Superior temporal gyrus (tissue), 1 donor: ENCODE data around the gene SERPINA5.
A peak's percentile ranks its signal among the peaks of the same experiment; 100 is the strongest.
"Not testable (repeated sequence)": the region's sequence is repeated elsewhere in the genome, so short reads cannot be mapped to it uniquely, and the experiment has no call there.

Source experiments
- DNase-seq: peaks from one replicate; pipeline ENCODE4 v3.0.0-alpha.2; 2016; ENCODE audit errors: extremely low spot score

Gene SERPINA5

GRCh38 chr14:94575730-94576585 lies 5.3 kb upstream of the SERPINA5 start:
- DNase-seq = no peak

DNA sequence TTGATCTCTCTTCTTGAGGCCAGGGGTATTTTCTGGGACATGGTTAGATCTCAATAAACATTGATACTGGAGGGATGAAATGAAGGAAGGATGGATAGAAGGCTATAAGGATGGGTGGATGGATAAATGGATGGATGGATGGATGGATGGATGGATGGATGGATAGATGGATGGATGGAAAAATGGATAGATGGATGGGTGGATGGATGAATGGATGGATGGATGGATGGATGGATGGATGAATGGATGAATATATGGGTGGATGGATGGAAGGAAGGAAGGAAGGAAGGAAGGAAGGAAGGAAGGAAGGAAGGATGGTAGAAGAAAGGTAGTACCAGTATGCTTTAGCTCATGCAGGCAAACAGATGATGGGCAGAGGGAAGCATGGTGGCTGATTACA lies 3.8 kb upstream of the SERPINA5 start:
- DNase-seq = not testable (repeated sequence)

DNA sequence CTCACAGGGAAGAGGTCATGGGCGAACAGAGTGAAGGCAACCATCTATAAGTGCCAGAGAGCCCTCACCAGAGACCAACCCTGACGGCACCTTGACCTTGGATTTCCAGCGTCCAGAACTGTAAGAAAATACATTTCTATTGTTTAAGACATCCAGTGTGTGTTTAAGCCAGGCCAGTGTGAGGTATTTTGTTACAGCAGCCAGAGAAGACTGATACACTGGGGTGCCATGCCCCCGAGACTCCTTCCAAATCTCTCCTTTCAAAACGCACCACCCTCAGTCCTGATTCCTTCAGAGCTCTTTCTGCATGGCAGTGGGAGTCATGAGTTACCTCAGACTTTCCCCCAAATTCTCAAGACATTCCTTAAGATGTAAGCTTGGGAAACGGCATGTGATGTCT lies 2.5 kb upstream of the SERPINA5 start:
- DNase-seq = no peak

DNA sequence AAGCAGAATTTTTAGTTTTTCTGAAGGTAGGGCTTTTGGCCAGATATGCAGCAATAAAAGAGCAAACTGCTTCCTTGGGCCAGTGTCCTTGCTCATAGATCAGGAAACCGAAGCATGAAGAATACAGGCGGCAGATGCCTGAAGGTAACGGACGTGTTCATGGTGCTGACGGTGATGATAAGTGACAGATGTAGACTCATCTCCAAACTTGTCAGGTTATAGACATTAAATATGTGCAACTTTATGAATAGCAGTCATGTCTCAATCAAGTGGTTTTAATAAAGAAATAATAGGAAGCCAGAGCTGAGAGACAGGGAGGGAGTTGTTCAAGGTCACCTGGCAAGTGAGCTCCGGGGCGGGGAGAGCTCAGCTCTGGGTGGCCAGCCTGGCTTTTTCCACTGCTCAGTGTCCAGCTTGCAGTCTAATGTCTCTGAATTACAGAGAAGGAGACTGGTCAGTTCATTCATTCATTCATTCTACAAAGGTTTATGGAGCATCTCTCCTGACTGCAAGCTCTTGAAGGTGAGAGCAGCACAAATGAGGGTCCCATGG lies 1.0 kb downstream of the SERPINA5 start:
- DNase-seq = no peak

DNA sequence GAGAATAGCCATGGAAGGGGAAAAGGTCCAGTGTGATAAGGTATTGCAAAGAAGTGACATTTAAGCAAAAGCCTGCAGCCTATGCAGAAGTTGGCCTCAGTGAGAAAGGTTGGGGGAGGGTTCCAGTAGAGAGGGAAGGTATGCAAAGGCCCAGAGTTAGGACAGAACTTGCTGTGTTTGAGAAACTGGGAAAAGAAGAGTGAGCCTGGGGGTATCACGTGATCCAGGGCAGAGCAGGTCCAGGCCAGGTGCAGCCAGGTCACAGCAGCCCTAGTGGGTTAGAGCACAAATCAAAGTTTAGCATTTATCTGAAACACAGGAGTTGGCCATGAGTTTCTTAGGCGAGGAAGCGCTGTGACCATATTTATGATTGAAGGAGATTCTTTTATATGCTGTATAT lies 1.6 kb downstream of the SERPINA5 start:
- DNase-seq = no peak

GRCh38 chr14:94583557-94583956 lies 2.3 kb downstream of the SERPINA5 start:
- no peak for DNase-seq

DNA sequence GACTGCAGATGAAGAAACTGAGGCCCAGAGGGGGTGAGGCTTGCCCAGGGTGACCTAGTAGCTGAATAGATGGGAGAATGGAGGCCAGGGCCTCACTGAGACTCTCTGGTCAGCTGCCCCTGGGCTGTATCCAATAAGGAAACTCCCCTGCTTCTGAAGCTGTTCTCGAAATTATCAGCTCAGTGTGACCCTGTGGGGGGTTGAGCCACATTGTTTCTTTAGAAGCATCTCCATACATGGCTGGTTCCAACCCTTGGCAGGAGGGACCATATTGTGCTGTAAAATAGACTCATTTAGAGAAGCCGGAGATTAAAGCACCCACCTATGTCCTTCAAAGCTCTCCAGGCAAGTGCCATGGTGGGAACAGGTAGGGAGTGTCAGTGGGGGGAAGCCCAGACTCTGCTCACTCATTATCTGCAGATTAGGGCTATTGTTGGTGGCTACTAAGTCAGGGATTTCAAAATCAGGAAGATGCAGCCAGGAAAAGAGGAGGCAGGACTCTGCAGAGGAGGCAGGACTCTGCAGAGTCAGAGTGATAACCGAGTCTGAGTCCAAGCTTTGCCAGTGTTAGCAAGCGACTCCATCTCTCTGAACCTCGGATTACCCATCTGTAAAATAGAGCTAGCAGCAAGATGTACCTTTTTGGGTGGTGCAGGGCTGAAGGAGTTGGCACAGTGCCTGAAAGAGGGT lies 3.5 kb downstream of the SERPINA5 start:
- DNase-seq = no peak

DNA sequence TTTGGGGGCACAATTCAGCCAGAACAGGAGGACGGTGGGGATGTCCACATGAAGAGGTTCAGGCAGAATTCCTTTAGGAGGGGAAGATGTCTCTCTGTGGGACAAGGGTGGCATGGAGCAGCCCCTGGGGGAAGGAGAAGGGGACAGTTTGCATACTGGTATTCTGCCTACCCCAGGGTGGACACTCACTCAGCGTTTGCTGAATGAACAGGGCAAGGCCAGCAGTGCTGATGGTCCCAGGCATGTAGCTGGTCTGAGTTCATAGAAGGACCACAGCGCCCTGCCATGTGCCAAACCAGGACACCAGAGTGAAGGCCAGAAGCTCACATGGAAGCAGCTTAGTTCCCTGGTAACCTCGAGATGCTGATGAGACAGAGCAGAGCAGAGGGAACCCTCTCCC lies 5.4 kb downstream of the SERPINA5 start:
- no peak for DNase-seq

- no peak for DNase-seq
Measured at GRCh38 chr14:94588311-94588710, 7.1 kb downstream of the SERPINA5 start.

- no peak for DNase-seq
Measured at GRCh38 chr14:94591073-94591472, 9.8 kb downstream of the SERPINA5 start.

- DNase-seq = no peak
Measured at GRCh38 chr14:94591871-94592270, 10.6 kb downstream of the SERPINA5 start.

DNA sequence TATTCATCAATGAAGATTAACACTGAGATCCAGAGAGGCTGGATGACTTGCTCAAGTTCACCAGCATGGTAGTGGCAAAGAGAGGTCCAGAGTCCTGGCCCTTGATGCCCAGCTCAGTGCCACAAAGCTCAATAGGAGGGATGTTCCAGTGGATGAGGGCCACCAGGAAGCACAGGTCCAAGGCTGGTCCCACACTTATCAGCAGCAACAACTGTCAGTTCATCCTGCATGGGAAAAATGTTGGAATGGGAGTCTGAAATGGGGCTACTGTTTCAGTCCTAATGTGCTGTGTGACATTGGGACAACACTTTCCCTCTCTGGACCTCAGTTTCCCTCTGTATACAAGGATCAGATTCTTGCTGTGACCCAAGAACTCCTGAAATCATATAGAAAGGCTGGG lies 11.2 kb downstream of the SERPINA5 start:
- no peak for DNase-seq

DNA sequence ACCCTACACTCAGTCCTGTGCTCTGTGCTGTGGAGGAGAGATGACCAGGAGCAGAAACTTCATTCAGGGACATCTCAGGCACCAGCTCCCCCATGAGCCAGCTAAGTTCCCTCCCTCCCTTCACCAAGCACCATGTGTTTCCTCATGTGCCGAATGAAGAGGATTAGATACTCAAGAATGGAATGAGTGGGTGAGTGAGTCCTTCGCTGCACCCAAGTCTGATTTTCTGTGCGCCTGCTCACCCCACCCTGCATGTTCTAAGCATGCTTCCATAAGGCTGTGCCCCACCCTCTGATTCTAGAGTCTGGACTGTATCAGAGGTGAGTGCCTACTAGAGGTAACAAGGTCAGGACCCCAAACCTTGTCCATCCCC lies 12.1 kb downstream of the SERPINA5 start:
- no peak for DNase-seq

DNA sequence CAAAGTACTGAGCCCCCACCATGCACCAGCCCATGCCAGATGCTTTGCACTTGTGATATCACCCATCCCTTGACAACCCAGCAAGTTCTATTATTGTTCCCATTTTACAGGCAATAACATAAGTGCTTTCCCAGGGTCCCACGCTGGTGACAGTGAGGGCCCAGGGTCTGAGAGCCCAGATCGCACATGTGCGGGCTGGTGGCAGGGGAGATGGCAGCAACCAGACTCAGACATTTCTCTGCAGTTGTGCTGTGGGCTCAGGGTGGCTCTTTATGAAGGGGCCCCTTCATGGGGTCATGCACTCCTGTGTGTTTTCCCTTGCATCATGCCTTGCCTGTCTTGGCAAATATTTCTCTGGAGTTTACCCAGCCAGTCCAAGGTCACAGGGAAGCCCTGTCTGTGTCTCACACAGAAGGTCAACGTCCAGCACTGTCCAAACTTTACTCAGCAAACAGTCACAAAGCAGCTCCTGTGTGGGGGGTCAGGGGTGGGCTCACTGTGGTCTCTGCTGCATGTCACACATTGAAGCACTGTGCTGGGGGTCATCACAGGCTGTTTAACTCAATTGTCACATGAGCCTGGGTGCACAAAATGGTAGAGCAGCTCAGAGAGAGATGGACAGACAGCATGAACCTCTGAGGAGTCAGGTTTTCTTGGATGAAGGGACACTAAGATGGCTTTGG lies 12.7 kb downstream of the SERPINA5 start:
- DNase-seq = no peak

GRCh38 chr14:94594441-94594840 lies 13.2 kb downstream of the SERPINA5 start:
- DNase-seq = no peak

DNA sequence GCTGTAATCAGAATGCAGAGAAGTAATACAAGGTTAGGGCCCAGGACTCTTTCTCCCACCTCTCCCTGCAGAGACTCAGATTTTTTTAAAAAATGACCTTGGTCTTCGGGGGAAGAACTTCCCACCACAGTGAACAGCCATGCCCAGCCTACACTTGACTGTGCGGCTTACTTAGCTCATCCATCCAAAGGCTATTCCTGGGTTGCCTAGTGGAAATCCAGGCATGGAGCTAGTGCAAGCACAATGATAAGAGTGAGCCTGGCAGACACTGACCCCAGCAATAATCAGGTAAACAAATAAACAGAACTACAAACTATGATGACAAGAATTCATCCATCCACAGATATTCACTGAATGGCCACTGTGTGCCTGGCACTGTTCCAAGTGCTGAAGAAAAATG lies 14.7 kb downstream of the SERPINA5 start:
- no peak for DNase-seq

DNA sequence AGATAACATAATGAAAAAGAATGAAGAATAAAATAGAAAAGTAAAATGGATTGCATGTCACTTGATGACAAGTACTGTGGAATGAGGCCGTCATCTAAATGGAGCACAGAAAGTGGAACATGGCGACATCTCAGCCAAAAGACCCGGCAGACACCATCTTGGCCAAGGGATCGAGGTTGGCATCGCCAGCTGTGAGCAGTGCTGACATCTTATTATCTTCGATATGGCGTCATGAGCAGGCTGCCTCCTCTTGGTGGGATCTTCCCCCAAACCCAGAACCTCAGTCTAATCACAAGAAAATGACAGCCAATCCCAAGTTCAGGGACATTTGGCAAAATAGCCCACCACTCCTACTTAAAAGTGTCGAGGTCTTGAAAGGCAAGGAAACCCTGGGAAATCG lies 15.1 kb downstream of the SERPINA5 start:
- no peak for DNase-seq

DNA sequence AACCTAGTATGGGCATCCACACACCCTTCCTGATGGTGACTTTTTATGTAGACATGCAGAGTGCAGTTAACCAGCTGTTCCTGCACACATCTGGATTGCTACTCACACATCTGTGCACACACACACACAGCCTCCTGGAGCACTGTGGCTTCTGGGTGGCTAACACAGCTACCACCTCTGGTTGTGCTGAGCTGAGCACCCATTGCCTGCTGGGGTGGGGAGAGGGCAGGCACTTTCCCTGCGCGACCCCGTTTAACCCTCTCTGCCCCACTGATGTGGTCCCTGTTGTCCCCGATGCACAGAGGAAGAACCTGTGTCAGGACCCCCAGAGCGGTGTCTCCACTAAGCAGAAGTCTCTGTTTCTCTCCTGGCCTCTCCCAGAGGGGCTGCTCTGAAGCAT lies 16.6 kb downstream of the SERPINA5 start:
- DNase-seq = no peak

DNA sequence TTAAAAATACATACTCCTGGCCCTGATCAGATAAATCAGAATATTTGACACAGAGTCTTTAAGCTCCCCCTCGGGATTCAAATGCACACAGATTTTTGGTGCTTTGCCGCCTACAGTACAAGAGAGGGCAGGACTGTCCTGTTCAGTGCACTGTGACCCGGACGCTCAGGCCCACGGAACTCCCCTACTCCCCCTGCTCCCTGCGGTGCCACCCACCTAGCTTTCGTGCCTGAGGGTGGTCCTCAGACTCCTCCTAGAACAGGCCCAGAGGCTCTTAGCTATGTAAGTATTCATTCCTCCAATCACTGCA lies 17.2 kb downstream of the SERPINA5 start:
- DNase-seq = no peak

DNA sequence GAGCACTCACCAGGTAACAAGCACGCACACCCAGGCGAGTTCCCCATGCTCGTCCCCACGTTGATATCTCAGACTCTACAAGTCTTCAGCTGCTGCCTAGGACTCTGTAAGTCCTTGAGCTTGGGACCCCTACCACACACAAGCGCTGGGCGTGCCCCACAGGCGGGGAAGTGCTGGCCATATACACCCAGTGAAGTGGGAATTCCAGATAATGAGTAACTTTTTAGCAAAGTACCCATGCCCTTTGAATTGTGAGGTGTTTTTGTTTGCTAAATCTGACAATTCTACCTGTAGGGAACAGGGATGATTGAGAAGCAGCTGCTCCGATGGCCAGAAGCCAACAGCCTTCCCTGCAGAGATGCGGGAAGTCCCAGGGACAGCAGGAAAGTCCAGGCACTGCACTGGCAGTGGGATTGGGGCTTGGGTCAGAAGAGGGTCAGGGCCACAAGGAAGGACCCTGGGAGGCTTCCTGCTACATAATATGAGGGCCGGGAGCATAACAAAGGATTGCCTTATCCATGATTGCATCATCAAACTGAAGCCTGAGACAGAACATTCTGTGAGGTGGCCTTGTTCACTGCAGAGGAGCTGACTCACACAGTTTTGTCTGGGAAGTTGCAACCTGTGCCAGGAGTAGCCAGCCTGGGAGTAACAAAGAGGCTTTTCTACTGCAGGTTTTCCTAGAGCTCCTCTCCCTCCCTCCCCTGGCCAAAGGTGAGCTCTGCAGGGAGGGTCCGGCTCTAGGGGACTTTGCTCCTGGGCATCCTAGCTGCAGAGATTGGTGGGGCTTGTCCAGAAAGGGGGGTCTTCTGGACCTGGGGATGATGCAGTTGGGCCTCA lies 17.8 kb downstream of the SERPINA5 start:
- DNase-seq = peak; percentile 91

- no peak for DNase-seq
Measured at GRCh38 chr14:94599656-94600004, 18.4 kb downstream of the SERPINA5 start.

- no peak for DNase-seq
Measured at GRCh38 chr14:94600148-94600545, 18.9 kb downstream of the SERPINA5 start.
